ENCODE data around the gene PKNOX2.
A peak's percentile ranks its signal among the peaks of the same experiment; 100 is the strongest.

The PKNOX2 gene

DNA sequence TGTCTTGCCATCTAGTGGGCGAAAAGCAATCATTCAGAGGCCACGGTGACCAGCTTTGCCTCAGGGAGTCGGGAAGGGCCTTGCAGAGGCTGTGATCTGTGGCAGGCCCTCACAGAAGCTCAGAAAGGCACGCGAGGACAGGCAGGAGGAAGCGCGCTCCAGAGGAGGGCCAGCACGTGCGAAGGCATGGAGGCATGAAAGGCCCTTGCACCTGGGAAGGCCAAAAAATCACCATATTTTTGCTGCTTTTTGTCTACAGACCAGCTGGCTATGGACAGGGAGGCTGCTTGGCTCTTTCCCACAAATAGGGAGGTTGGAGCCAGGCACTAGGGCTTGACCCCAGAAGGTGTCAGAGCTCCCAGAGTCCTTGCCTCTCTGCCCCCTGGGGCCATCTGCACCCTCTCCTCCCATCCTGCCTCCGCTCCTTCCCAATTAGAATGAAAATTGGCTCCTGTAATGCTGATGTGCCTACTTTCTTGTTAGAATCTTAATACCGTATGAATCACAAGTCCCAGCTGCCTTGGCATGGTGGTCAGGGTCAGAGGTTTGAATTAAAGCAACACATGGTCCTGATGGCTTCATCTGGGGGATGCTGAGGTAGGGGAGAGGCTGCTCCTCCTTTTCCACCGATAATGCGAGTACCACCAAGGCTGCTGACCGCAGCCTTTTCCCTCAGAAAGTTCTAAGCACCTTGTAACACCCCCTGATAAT lies 262.4 kb downstream of the PKNOX2 start:
- TF ChIP-seq, protein P1, sequence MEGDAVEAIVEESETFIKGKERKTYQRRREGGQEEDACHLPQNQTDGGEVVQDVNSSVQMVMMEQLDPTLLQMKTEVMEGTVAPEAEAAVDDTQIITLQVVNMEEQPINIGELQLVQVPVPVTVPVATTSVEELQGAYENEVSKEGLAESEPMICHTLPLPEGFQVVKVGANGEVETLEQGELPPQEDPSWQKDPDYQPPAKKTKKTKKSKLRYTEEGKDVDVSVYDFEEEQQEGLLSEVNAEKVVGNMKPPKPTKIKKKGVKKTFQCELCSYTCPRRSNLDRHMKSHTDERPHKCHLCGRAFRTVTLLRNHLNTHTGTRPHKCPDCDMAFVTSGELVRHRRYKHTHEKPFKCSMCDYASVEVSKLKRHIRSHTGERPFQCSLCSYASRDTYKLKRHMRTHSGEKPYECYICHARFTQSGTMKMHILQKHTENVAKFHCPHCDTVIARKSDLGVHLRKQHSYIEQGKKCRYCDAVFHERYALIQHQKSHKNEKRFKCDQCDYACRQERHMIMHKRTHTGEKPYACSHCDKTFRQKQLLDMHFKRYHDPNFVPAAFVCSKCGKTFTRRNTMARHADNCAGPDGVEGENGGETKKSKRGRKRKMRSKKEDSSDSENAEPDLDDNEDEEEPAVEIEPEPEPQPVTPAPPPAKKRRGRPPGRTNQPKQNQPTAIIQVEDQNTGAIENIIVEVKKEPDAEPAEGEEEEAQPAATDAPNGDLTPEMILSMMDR (IDR thresholded peaks at IDR 0.05; ENCODE audit: borderline replicate concordance, insufficient read depth, low read depth, low read length), result no peak
- H3K4me3 ChIP-seq (ENCODE audit: low read depth, low read length), result no peak overlapping the region

DNA sequence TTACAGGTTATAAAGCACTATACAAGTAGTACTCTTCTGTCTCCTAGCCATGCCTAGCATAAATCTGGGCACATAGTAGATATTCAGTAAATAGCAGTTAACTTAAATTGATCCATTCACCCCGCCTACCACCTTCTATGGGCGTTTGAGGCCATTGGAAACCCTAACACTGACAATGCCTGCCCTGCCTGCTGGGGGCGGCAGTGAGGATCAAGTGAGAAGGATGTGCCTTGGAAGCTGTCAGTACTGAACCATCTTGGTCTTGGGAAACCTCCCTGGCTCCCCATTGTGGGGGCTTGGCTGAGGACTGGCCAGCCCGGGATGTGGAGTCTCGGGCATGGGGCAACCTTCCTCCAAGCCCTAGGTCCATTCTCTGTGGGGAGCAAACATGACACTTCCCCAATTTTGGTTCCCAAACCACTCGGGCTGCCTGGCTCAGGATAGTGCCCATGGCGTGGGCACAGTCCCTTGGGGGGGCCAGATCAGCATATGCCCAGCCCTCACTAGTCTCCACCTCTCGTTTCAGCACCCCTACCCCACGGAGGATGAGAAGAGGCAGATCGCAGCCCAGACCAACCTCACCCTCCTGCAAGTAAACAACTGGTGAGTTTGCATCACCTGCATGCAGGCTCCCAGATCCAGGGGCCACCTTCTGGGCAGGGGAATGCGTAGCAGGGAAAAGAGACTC lies 264.1 kb downstream of the PKNOX2 start:
- TF ChIP-seq, protein P1 (IDR thresholded peaks at IDR 0.05; ENCODE audit: borderline replicate concordance, insufficient read depth, low read depth, low read length), result 0 out of 2 replicates have a peak, but pooled peaks have one; percentile 18
- H3K4me3 ChIP-seq (ENCODE audit: low read depth, low read length), result no peak overlapping the region

DNA sequence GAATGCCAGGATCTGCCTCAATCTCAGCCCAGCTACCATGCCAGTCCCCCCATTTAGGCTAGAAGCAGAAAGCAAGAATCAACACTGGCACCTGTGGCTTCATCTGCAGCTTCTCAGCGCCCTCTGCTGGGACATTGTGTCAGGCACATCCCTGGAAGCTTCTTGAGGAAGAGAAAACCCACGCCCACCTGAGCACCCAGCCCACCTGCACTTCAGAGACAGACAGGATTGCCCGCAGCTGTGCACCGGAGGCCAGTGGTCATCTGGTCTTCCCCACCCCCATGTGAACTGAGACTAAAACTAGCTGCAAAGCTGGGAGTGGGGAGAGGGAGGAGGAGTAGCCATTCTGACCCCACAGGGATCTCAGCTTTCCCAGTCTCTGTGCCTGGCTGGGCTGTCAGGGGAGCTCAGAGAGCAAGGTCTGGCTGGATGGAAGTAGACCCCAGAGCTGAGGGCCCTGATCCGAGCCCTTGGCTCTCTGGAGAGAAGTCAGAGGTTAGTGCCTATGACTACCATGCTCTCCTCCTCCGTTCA lies 264.7 kb downstream of the PKNOX2 start:
- H3K4me3 ChIP-seq (ENCODE audit: low read depth, low read length), result no peak overlapping the region
- TF ChIP-seq, protein P1 (IDR thresholded peaks at IDR 0.05; ENCODE audit: borderline replicate concordance, insufficient read depth, low read depth, low read length), result peak; percentile 91

DNA sequence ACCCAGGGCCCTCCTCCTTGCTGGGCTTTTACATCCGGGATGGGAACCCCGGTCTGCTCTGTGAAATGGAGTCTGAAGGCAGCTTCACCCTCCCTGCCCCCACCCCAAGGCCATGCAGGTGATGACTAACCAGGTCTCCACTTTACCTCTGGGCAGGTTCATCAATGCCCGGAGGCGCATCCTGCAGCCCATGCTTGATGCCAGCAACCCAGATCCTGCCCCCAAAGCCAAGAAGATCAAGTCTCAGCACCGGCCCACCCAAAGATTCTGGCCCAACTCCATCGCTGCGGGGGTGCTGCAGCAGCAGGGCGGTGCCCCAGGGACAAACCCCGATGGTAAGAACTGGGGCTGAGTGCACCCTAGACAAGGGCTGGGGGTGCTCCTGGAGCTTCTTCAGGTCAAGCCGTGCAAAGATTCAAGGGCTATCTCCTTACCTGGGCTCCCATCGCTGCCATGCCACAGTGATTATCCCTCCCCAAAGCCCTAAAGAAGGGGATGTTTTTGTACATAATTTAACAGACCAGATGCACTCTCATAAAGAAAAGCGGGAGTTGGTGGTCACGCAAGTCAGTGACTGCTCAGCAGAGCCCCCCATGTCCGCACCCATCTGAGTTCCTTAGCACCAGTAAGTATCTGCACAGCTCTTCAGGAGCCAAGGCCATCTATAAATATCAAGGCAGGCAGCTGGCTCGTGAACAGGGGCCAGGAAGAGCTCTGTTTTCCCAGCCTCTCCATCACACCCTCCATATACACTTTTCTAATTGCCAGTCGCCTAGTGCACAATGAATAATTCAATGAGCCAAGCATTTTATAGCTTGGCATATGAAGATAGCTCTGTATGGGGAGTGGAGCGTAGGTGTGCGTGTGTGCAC lies 265.5 kb downstream of the PKNOX2 start:
- H3K4me3 ChIP-seq (ENCODE audit: low read depth, low read length), result no peak overlapping the region
- TF ChIP-seq, protein P1 (IDR thresholded peaks at IDR 0.05; ENCODE audit: borderline replicate concordance, insufficient read depth, low read depth, low read length), result no peak

DNA sequence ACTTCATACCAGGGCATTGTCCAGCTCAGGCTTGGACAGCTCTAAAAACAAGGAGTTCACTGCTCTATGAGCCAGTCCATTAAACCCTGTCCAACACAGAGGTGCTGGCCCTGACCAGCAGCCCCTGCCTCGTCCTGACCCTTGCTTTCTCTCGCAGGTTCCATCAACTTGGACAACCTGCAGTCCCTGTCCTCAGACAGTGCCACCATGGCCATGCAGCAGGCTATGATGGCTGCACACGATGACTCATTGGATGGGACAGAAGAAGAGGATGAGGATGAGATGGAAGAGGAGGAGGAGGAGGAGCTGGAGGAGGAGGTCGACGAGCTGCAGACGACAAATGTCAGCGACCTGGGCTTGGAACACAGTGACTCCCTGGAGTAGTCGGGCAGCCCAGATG lies 266.5 kb downstream of the PKNOX2 start:
- TF ChIP-seq, protein P1 (IDR thresholded peaks at IDR 0.05; ENCODE audit: borderline replicate concordance, insufficient read depth, low read depth, low read length), result no peak

DNA sequence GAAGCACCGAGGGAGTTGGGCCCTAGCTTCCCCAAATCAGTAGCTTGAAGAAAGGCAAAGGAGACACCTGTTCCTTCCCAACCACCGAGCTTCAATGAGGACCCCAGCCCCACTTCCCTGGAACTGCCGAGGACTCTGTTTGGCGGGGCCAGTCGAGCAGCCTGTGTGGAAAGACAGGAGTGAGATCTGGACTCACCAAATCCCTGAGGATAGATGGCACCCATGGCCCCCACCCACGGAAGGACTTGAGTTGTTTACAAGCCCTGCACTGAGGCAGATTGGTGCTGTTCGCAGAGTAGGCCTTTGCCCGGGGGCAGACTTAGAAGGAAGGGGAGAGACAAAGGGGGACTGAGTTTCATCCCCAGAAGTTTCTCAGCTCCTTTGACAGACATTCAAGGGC lies 266.9 kb downstream of the PKNOX2 start:
- no peak overlapping the region for H3K4me3 ChIP-seq (ENCODE audit: low read depth, low read length)
- TF ChIP-seq, protein P1 (IDR thresholded peaks at IDR 0.05; ENCODE audit: borderline replicate concordance, insufficient read depth, low read depth, low read length), result no peak

More for the DNA sequence above, 266.5 kb downstream of the PKNOX2 start:
- no peak overlapping the region for H3K4me3 ChIP-seq (ENCODE audit: low read depth, low read length)

All from GM12875 (cell line).